Smooth muscle cell (in vitro differentiated cells): Measurements from ENCODE around the gene SEC23B. TPM values are rescaled to one million over a fixed set of nuclear protein-coding genes. Genes with fewer than 3 reads are reported as not detected.

Experiments
- DNase-seq: peaks from one replicate; lab custom pipeline; 2025; ENCODE audit not compliant: unreplicated experiment; lab: John Stamatoyannopoulos, UW
- H2AFZ ChIP-seq: fragments of 200-600 bp; sonication (generic); 2 replicates; pipeline ENCODE4 v1.6.0; 2016; ENCODE audit warnings: antibody characterized with exemption, low read depth, mild to moderate bottlenecking
- H3F3A ChIP-seq: fragments of 200-600 bp; sonication (generic); 2 replicates; pipeline ENCODE4 v1.6.0; 2017; ENCODE audit warnings: antibody characterized with exemption, low read depth
- H3K27ac ChIP-seq: fragments of 200-600 bp; sonication (generic); 2 replicates; pipeline ENCODE4 v1.5.1; 2016; ENCODE audit warnings: low read depth, mild to moderate bottlenecking
- H3K27me3 ChIP-seq: fragments of 200-600 bp; sonication (generic); 2 replicates; pipeline ENCODE4 v1.6.1; 2016; ENCODE audit warnings: low read depth, mild to moderate bottlenecking
- H3K36me3 ChIP-seq: fragments of 200-600 bp; sonication (generic); 2 replicates; pipeline ENCODE4 v1.5.1; 2016; ENCODE audit warnings: low read depth
- H3K4me1 ChIP-seq: fragments of 200-600 bp; sonication (generic); 2 replicates; pipeline ENCODE4 v1.5.1; 2016; ENCODE audit warnings: low read depth
- H3K4me2 ChIP-seq: fragments of 200-600 bp; sonication (generic); 2 replicates; pipeline ENCODE4 v1.6.0; 2016; ENCODE audit warnings: mild to moderate bottlenecking
- H3K4me3 ChIP-seq: fragments of 200-600 bp; sonication (generic); 2 replicates; pipeline ENCODE4 v1.5.1; 2016; ENCODE audit warnings: mild to moderate bottlenecking
- H3K79me2 ChIP-seq: fragments of 200-600 bp; sonication (generic); 2 replicates; pipeline ENCODE4 v1.6.0; 2016; ENCODE audit warnings: low read depth, mild to moderate bottlenecking
- H3K9ac ChIP-seq: fragments of 200-600 bp; sonication (generic); 2 replicates; pipeline ENCODE4 v1.6.0; 2016; ENCODE audit warnings: low read depth
- H3K9me3 ChIP-seq: fragments of 200-600 bp; sonication (generic); replicated peaks from 2 replicates; pipeline ENCODE4 v1.5.1; 2016; ENCODE audit warnings: low read depth
- H4K20me1 ChIP-seq: fragments of 200-600 bp; sonication (generic); 2 replicates; pipeline ENCODE4 v1.6.0; 2016; ENCODE audit warnings: low read depth
- WGBS: methylation state at CpG from one replicate; pipeline ENCODE4 v1.1.7; 2016; ENCODE audit warnings: low lambda C conversion rate; 5-methylcytosine and 5-hydroxymethylcytosine counted together
- polyA plus RNA-seq: library from polyadenylated mRNA; unstranded; fragments of >200 nt; fragmentation: Nextera tagmentation; extraction: Ambion mirVana; gene quantifications from 2 replicates; pipeline ENCODE4 v1.2.1, GENCODE V29; 2016
- total RNA-seq: library from RNA; depleted of rRNA; stranded (reverse); fragments of >200 nt; gene quantifications from 2 replicates; pipeline ENCODE4 v1.2.3, GENCODE V29; 2014
- TF ChIP-seq, protein P1 (sequence below): fragments of 200-600 bp; sonication (generic); IDR thresholded peaks from 2 replicates; pipeline ENCODE4 v1.5.1; 2017; ENCODE audit warnings: borderline replicate concordance, mild to moderate bottlenecking, antibody characterized with exemption; ENCODE audit not compliant: insufficient read depth, poor library complexity, severe bottlenecking

SEC23B gene
- total and polyA plus RNA-seq, 2 experiments from 2014 or later = 53.9 to 55.6 TPM

DNA sequence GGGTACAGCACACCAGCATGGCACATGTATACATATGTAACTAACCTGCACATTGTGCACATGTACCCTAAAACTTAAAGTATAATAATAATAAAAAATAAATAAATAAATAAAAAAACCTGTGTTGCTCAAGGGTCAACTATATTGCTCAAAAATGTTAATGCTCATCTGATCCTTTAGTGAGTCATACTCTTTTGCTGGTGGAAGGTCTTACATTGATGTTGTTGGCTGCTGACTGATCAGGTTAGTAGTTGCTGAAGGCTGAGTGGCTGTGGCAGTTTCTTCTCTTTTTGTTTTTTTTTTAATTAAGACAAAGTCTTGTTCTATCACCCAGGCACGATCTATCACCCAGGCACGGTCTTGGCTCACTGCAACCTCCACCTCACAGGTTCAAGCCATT lies 29.9 kb downstream of the SEC23B start:
- Histone ChIP-seq H3K9me3 (no peaks in the 10 kb centered on the region), H3K79me2 (no peaks in the 10 kb centered on the region), H3K36me3 (peaks cover 20% of the 10 kb centered on the region), H3K4me2 (no peak overlapping the region), H3K9ac (no peak overlapping the region), H2AFZ (no peak overlapping the region), H3K4me3 (no peak overlapping the region), H3K27ac (no peak overlapping the region), H3K27me3 (no peaks in the 10 kb centered on the region), H3K4me1 (no peaks in the 10 kb centered on the region), H3F3A (no peaks in the 10 kb centered on the region), H4K20me1 (no peaks in the 10 kb centered on the region)
- 100% methylated on average over 2 of the region's 2 CpGs for WGBS
- TF ChIP-seq, protein P1, sequence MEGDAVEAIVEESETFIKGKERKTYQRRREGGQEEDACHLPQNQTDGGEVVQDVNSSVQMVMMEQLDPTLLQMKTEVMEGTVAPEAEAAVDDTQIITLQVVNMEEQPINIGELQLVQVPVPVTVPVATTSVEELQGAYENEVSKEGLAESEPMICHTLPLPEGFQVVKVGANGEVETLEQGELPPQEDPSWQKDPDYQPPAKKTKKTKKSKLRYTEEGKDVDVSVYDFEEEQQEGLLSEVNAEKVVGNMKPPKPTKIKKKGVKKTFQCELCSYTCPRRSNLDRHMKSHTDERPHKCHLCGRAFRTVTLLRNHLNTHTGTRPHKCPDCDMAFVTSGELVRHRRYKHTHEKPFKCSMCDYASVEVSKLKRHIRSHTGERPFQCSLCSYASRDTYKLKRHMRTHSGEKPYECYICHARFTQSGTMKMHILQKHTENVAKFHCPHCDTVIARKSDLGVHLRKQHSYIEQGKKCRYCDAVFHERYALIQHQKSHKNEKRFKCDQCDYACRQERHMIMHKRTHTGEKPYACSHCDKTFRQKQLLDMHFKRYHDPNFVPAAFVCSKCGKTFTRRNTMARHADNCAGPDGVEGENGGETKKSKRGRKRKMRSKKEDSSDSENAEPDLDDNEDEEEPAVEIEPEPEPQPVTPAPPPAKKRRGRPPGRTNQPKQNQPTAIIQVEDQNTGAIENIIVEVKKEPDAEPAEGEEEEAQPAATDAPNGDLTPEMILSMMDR = no peak
- DNase-seq = no peak

DNA sequence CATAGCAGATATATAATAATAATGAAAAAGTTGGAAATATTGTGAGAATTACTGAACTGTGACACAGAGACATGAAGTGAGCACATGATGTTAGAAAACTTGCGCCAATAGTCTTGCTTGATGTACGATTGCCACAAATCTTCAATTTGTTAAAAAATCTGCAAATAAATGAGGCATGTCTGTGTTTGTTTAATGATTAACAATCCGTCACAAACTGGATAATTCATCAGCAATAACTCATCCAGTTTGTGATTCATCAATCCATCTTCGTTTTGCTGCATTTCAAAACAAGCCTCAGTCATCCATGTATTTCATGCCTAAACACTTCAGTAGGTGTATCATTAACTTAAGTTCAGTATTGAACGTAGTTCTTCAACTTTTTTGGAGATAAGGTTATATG lies 34.0 kb downstream of the SEC23B start:
- no peaks in the 10 kb centered on the region for H4K20me1 ChIP-seq
- 91% methylated on average over 5 of the region's 5 CpGs for WGBS
- H3K27ac ChIP-seq = no peak overlapping the region
- no peak overlapping the region for H3K4me2 ChIP-seq
- no peak overlapping the region for H3K4me3 ChIP-seq
- no peaks in the 10 kb centered on the region for H3K4me1 ChIP-seq
- DNase-seq = no peak
- no peak overlapping the region for H2AFZ ChIP-seq
- no peaks in the 10 kb centered on the region for H3K79me2 ChIP-seq
- no peaks in the 10 kb centered on the region for H3F3A ChIP-seq
- H3K9me3 ChIP-seq = no peaks in the 10 kb centered on the region
- TF ChIP-seq, protein P1 = no peak
- no peaks in the 10 kb centered on the region for H3K27me3 ChIP-seq
- peaks cover 9% of the 10 kb centered on the region for H3K36me3 ChIP-seq
- no peak overlapping the region for H3K9ac ChIP-seq

DNA sequence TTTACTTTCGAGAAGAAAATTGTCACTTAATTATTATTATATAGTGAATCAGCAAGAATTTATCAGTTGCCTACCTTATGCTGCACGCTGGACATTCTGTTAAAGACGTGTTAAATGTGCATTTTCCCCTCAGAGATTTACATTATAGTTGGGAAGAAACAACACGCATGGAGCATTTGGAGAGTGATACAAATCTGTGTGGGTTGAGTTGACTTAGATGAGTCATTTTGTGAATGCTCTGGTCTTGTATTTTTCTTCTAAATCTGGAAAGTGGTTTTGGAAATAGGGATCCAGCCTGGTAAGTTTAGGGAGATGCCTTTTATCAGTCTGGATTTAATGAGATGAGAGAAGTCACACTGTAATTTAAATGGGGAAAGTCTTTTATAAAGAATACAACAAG lies 35.5 kb downstream of the SEC23B start:
- Histone ChIP-seq H3K79me2 (no peaks in the 10 kb centered on the region), H3K9me3 (no peaks in the 10 kb centered on the region), H3K4me2 (no peak overlapping the region), H3F3A (no peaks in the 10 kb centered on the region), H3K27me3 (no peaks in the 10 kb centered on the region), H3K27ac (no peak overlapping the region), H3K4me1 (no peaks in the 10 kb centered on the region), H2AFZ (no peak overlapping the region), H3K9ac (no peak overlapping the region), H4K20me1 (no peaks in the 10 kb centered on the region), H3K36me3 (peaks cover 9% of the 10 kb centered on the region), H3K4me3 (no peak overlapping the region)
- TF ChIP-seq, protein P1 = no peak
- WGBS = 57% methylated on average over 4 of the region's 4 CpGs
- DNase-seq = no peak

DNA sequence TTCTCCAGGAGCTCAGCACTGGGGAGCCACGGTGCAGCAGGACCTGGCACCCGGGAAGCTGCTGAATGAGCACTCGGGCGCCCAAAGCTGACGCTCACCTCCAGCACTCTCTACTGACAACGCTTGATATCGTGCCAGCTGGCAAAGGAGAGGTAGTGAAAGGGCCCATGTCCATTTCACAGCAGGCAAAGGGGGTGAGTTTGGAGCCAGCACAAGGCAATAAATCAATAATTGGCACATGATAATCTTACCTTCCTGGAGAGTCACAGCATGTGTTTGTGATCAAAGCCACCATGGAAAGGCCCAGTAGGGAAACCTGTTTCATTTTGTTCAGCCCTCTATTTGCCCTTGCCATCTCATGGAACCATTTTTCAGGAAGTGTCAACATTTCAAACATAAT lies 36.2 kb downstream of the SEC23B start:
- Histone ChIP-seq H3K27ac (no peak overlapping the region), H2AFZ (no peak overlapping the region), H3K27me3 (no peaks in the 10 kb centered on the region), H3K4me3 (no peak overlapping the region), H3K9ac (no peak overlapping the region), H3K36me3 (peaks cover 15% of the 10 kb centered on the region), H3K4me2 (no peak overlapping the region), H3F3A (no peaks in the 10 kb centered on the region), H3K4me1 (no peaks in the 10 kb centered on the region), H4K20me1 (no peaks in the 10 kb centered on the region), H3K9me3 (no peaks in the 10 kb centered on the region), H3K79me2 (no peaks in the 10 kb centered on the region)
- WGBS = 97% methylated on average over 7 of the region's 7 CpGs
- DNase-seq = no peak
- TF ChIP-seq, protein P1 = no peak
